Renal cortical epithelial cell (primary cell): ENCODE measurements around the gene TMEM43. TPM values are rescaled to one million over a fixed set of nuclear protein-coding genes. Genes with fewer than 3 reads are reported as not detected.

ENCODE experiments used
- DNase-seq: peaks from one replicate; pipeline ENCODE4 v3.0.0-alpha.2; 2011; ENCODE audit warnings: low read depth
- total RNA-seq: library from RNA; depleted of rRNA; stranded (reverse); fragments of >200 nt; gene quantifications from 2 replicates; pipeline ENCODE4 v1.2.3, GENCODE V29; 2014

The TMEM43 gene
- total RNA-seq, 1 donor from 2014 or later: 76.2 TPM

GRCh38 chr3:14138109-14138877 lies 13.4 kb downstream of the TMEM43 start:
- DNase-seq: no peak

GRCh38 chr3:14138878-14139655 lies 14.2 kb downstream of the TMEM43 start:
- DNase-seq: no peak

GRCh38 chr3:14139771-14140170 lies 14.9 kb downstream of the TMEM43 start:
- DNase-seq: no peak

- no peak for DNase-seq
These were observed 15.8 kb downstream of the TMEM43 start for GRCh38 chr3:14140668-14141067.

GRCh38 chr3:14141144-14141543 lies 16.3 kb downstream of the TMEM43 start:
- DNase-seq: peak; percentile 51

- DNase-seq: no peak
These were observed 16.9 kb downstream of the TMEM43 start for GRCh38 chr3:14141602-14142341.

GRCh38 chr3:14142567-14143270 lies 17.9 kb downstream of the TMEM43 start:
- no peak for DNase-seq

GRCh38 chr3:14143271-14144225 lies 18.7 kb downstream of the TMEM43 start:
- DNase-seq: peak; percentile 99

- peak; percentile 100 for DNase-seq
These were observed 19.7 kb downstream of the TMEM43 start for GRCh38 chr3:14144423-14145075.

GRCh38 chr3:14145236-14145635 lies 20.4 kb downstream of the TMEM43 start:
- DNase-seq: peak; percentile 54

- no peak for DNase-seq
These were observed 21.0 kb downstream of the TMEM43 start for GRCh38 chr3:14145670-14146380.

GRCh38 chr3:14146381-14147065 lies 21.7 kb downstream of the TMEM43 start:
- no peak for DNase-seq

GRCh38 chr3:14147066-14147435 lies 22.2 kb downstream of the TMEM43 start:
- DNase-seq: no peak

GRCh38 chr3:14147617-14148016 lies 22.8 kb downstream of the TMEM43 start:
- DNase-seq: no peak

- DNase-seq: no peak
These were observed 23.5 kb downstream of the TMEM43 start for GRCh38 chr3:14148041-14148985.

GRCh38 chr3:14150078-14150477 lies 25.2 kb downstream of the TMEM43 start:
- no peak for DNase-seq

- DNase-seq: no peak
These were observed 25.8 kb downstream of the TMEM43 start for GRCh38 chr3:14150491-14151230.
